GM21619 (cell line): ENCODE measurements around the gene BICDL2.

Source experiments
- ATAC-seq: cut with Tn5 transposase; IDR thresholded peaks from one replicate; pipeline ENCODE4 v1.9.1; 2021; ENCODE audit not compliant: unreplicated experiment

BICDL2 gene

DNA sequence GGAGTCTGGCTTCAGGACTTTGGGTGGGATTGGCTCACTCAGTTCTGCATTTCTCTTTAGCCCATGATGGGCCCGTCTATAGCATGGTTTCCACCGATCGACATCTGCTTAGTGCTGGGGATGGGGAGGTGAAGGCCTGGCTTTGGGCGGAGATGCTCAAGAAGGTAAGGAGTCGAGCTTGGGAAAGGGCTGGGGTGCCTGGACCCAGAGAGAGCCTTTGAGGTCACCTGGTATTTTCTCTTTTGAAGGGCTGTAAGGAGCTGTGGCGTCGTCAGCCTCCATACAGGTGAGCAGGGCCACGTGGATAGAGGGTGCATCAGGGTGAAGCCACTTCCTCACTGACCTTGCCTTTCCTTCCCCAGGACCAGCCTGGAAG lies 10.8 kb downstream of the BICDL2 start:
- ATAC-seq: no peak

DNA sequence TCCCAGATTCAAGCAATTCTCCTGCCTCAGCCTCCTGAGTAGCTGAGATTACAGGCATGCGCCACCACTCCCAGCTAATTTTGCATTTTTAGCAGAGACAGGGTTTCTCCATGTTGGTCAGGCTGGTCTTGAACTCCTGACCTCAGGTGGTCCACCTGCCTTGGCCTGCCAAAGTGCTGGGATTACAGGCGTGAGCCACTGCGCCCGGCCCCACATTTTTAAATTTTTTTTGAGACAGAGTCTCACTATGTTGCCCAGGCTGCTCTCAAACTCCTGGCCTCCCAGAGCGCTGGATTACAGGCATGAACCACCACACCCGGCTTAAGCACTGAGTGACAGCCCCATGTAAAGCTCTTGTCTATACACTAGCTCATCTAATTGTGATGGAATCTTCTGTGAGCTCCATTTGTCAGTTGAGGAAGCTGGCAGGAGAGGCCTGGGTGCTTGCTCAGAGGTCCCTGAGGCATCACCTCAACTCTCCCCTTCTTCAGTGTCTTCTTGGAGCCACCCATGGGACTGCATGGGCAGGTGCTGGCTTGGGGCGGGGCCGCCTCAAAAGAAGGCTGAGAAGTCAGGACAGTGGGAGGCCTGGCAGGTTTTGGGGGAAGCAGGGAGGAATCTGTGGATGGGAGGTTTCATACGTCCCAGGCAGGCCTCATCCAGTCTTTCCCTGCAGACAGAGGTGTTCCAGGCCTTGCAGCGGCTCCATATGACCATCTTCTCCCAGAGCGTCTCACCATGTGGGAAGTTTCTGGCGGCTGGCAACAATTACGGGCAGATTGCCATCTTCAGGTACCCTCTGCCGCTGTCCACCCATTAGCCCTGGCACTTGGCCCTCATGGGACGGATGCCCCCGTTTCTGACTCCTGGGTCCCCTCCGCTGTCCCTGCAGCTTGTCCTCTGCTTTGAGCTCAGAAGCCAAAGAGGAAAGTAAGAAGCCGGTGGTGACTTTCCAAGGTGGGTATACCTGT lies 11.4 kb downstream of the BICDL2 start:
- no peak for ATAC-seq

DNA sequence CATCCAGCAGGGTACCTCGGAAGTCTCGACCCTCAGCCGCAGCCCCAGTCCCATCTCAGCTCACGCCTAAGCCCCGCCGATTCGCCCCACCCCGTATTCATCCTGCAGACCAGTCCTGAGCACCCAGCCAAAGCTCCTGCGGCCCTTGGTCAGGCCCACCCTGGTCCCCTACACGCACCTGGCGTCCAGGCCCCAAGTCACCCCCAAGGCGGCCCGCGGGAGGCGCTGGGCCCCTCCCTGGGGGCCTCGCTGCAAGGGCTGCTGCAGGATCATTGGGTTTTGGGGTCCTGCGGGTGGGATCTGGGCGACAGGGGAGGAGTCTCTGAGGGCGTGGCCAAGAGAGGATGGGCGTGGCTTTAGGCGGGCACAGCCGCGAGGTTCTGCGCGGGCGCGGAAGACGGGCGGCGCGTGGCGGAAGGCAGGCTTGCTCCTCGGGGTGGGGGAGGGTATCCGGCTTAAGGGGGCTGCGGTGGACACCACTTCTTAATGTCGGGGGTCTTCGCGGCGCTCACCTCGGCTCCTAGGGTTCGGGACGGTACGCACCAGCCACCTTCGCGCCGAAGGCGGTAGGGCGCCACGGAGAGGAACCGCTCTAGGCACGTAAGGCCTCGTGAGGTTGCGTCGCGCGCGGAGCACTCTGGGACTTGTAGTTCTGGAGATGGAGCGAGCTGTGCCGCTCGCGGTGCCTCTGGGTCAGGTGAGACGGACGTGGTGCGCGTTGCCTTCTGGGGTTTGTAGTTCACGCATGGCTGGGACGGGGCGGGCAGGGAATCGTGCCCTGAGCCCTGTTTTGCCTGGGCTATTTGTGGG lies 12.9 kb downstream of the BICDL2 start, which contains the start of the genes HCFC1R1 and THOC6:
HCFC1R1 (minus strand) TSS at position 274 of the 810 bp plus-strand sequence; CDS start at position 273, 1 bp downstream.
THOC6 (plus strand) TSS at position 367 of the 810 bp plus-strand sequence; CDS start at position 659, 292 bp downstream.
- peak; percentile 63 for ATAC-seq

DNA sequence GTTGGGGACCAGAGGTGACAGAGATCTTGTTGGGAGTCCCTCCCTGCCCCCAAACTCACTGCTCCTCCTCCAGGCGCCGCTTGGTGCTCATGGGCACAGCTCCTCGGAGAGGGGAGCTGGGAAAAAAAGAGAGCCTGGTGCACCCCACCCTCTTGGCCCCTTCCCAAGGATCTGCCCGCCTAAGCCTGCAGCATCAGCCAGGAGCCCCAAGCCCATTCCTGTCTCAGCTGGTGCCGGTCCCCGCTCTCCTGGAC lies 13.4 kb downstream of the BICDL2 start:
- ATAC-seq: no peak

DNA sequence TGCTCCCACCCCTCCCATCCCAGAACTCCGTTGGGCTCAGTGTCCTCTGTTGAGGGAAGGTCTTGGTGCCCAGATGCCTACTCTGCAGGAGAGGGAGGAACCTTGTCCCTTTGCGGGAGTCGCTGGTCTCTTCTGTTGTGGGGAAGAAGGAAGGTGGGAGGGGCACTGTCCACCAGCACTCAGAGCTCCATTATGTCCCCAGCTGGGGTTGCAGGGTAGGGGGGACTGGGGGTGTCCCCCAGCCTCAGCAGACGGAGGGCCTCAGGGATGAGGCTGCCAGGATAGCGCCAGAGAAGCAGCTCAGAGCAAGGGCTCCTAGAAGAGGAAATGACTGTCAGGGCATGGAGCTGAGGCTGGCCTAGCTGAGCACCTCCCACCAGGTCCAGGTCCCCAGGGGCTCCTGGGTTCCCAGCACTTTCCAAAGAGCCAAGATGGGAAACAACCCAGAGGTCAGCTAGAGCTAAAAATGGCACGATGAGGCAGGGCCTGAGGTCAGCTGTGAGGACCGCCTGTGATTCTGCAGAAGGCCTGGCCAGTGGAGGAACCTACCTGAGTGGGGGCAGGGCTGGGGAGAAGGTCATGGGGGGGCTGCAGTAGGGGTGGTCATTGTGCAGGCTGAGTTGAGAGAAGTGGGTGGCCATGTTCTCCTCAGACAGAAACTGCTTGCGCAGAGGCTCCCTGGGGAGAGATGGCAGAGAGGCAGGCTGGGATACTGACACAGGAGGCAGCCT lies 13.9 kb downstream of the BICDL2 start:
- no peak for ATAC-seq

DNA sequence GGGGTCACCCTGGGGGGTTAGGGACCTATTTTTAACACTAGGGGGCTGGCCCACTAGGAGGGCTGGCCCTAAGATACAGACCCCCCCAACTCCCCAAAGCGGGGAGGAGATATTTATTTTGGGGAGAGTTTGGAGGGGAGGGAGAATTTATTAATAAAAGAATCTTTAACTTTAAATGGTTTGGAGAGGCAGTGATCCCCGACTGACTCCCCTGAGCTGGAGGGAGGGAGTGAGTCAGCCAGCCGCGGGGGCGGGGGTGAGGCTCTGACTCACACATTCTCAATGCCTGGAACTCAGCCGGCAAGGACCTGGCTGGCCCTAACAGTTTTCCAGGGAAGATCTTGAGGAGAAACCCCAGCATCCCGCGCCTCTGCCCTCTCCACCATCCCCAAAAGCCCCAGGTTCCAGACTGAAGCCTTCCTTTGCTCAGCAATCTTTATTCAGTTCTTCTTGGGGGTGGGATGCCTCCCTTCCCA lies 14.5 kb downstream of the BICDL2 start:
- no peak for ATAC-seq

DNA sequence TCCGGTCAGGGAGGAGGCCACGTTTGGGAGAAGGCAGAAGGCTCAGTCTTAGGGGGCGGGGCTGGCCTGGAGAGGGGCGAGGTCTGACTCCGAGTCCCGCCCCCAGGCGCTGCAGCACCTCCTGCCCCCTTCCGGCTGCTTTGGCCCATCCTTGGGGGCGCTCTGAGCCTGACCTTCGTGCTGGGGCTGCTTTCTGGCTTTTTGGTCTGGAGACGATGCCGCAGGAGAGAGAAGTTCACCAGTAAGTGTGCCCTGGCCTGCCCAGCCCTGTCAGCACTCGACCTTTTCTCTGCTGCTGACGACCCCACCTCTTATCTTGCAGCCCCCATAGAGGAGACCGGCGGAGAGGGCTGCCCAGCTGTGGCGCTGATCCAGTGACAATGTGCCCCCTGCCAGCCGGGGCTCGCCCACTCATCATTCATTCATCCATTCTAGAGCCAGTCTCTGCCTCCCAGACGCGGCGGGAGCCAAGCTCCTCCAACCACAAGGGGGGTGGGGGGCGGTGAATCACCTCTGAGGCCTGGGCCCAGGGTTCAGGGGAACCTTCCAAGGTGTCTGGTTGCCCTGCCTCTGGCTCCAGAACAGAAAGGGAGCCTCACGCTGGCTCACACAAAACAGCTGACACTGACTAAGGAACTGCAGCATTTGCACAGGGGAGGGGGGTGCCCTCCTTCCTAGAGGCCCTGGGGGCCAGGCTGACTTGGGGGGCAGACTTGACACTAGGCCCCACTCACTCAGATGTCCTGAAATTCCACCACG lies 15.1 kb downstream of the BICDL2 start:
- no peak for ATAC-seq

DNA sequence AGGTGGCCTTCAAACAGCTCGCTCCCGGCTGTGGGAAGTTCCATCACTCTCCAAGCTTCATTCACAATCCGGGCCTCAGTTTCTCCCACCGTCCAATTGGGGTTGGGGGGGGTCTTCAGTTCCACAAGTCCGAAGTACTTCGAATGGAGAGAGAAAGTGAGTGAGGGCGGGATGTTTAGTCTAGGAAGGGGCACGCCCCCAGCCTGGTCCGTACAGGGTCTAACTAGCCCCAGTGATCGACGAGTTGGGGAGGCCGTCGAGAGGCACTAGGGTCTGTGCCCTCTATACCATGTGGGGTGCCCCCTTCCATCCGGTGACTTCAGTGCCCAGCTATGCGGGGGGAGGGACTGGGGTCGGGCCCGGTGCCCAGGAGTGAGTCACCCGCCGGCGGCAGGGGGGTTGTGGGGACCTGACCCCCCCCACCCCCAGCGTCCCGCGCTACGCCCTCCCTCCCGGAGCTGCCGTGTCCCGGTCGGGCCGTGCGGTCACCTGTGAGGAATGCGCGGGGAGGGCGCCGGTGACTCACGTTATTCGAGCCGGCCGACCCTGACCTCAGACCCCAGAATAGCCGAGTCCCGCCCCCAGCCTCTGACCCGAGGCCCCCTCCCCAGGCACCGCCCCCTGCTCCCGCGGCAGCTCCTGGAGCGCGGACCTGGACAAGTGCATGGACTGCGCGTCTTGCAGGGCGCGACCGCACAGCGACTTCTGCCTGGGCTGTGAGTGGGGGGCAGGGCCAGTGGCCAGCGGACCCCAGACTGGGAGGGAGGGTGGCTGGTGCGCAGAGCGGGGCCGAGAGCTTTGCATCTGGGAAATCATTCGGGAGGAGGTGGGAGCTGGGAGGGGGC lies 15.9 kb downstream of the BICDL2 start:
- ATAC-seq: no peak

DNA sequence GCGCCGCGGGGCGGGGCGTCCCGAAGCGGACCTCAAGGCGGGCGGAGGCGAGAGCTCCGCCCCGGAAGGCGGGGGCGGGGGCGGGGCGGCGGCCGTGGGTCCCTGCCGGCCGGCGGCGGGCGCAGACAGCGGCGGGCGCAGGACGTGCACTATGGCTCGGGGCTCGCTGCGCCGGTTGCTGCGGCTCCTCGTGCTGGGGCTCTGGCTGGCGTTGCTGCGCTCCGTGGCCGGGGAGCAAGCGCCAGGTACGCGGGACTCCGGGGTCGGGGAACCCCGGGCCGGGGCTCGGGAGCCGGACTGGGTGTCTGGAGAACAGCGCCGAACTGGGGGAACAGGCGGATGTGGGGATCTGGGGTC lies 16.5 kb downstream of the BICDL2 start, which contains the start of gene TNFRSF12A:
TNFRSF12A (plus strand) TSS at position 122 of the 357 bp plus-strand sequence; CDS start at position 152, 30 bp downstream.
- ATAC-seq: no peak

DNA sequence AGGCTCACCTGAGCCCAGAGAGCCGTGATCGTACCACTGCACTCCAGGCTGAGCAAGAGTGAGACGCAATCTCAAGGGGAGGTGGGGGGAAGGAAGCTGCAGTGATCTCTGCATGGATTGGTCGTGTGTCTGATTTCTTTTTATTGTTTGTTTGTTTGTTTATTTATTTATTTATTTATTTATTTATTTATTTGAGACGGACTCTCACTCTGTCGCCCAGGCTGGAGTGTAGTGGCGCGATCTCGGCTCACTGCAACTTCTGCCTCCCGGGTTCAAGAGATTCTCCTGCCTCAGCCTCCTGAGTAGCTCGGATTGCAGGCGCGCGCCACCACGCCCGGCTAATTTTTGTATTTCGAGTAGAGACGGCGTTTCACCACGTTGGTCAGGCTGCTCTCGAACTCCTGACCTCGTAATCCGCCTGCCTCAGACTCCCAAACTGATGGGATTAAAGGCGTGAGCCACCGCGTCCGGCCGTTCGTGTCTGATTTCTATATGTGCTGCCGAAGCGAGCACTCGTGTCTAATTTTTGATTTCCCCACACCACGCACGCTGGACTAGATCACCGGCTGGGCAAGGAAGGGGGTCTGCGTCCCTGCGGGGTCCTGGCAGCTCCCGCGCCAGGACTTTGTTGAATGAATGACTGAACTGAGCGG lies 17.0 kb downstream of the BICDL2 start:
- no peak for ATAC-seq

DNA sequence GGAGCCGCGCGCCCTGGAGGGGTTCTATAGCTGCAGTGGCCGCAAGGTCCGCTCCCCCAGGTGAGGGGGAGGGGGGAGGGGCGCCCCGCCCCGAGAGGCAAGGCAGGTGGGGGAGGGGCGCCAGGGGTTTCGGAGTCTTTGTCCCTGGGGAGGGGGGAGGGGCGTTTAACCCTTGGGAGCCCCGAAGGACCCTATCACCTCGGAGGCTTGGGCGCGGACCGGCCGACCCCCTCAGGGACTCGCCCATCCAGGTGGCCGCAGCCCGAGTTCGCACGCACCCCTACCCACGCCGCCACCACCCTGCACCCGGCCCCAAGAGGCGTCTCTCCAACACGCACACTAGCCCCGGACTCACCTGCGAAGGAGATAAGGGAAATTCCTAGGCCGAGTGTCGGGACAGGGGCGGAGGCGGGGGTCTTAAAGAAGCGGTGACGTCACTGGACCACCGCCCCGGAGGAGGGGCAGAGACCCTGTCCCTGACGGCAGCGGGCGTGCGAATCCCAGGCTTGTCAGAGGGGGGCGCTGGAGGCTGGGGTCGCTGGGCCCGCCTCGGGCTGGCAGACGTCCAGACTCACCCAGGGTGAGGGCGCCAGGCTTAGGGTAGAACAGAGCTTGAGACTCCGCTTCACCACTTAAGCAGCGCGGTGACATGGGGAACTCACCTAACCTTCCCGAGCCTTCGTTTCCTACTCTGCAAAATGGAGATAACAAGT lies 18.8 kb downstream of the BICDL2 start, which contains the start of gene CLDN6:
CLDN6 (minus strand) TSS at position 390 of the 713 bp plus-strand sequence. CDS start 2,162 bp downstream, outside the sequence.
- ATAC-seq: no peak

DNA sequence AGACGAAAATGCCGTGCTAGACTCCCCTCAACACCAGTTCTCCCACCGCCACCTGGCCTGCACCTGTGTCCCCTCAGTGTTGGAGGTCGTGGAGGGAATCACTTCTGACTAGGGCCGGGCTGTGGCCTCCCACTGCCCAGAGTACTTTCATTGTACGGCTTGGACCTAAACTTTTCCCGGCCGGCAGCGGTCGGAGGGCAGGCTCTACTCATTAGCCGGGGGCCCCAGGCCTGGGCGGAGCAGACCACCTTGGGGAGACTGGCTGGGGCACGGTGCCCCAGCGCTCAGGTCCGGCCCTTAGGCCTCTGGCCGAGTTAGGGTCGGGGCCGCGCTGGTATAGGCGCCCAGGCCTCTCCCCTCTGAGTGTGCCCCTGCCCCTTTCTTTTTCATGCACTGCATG lies 19.4 kb downstream of the BICDL2 start:
- no peak for ATAC-seq

DNA sequence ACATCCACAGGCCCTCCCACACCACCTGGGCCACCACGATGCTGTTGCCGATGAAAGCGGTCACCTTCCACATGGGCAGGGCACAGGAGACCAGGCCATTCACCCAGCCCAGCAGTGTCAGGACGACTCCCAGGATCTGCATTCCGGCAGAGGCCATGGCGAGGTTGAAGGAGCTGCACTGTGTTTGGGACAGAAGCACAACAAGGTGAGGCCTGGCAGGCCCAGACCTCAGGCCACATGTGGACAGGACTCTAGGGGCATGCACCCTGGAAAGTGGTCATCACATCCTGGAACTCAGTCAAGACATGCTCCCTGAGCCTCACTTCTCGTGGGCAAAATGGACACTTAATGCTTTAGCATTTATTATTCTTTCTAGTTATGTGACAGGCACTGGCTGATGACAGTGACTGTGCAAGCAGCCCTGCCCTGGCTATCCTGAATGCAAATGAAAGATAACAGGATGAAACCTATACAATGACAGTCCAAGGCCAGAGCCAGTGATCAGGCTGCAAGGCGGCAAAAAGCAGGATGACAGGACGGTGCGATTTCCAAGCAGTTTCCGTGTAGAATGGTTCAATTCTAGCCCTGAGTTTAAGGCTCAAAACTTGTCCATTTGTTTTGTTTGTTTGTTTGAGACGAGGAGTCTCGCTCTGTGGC lies 20.8 kb downstream of the BICDL2 start:
- ATAC-seq: no peak

DNA sequence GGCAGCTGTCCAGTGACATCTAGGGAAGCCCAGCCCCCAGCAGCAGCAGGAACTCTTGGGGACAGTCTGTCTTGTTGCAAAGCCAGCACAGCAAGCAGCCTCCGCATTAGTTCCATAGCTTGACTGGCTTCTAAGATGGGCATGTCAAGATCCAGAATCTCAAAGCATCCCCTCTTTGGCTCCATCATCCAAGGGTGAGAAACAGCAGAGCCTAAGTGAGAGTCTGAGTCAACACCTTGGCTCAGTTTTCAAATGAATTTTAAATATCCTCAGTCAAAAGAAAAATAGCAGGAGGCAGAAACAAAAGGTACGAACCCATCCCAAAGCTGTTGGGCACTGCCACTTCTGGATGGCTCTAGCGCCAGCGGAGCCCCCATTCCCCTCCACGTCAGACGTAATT lies 21.8 kb downstream of the BICDL2 start:
- ATAC-seq: no peak

DNA sequence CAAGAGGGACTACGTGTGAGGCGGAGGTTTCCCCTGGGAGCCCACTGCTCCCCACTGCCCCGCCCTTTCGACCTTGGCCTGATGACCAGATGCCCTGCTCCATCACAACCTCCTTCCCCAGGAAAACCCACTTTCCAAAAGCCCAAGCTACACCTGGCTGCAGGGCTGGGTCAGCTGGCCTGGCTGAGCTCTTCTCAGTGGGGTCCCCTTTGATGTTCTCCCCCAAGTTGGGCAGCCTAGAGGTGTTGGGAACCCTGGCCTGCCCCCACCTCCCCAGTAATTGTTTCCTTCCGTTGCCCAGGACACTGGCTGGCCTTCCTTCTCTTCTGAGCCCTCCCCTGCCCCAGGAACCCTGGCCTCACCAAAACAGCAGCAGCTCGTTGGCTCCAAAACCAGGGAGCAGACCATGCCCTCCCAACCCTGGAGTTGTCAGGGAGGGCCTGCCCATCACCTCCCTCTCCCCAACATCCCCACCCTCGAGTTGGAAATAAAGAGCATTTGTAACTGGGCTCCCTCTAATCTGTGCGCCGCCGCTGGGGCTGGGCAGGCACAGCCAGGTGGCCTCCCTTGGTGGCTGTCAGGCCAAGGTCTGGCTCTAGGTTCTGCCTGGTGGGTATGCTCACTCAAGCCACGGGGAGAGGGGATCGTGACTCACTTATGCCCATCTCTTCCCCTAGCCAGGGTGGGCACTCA lies 22.6 kb downstream of the BICDL2 start:
- ATAC-seq: no peak

DNA sequence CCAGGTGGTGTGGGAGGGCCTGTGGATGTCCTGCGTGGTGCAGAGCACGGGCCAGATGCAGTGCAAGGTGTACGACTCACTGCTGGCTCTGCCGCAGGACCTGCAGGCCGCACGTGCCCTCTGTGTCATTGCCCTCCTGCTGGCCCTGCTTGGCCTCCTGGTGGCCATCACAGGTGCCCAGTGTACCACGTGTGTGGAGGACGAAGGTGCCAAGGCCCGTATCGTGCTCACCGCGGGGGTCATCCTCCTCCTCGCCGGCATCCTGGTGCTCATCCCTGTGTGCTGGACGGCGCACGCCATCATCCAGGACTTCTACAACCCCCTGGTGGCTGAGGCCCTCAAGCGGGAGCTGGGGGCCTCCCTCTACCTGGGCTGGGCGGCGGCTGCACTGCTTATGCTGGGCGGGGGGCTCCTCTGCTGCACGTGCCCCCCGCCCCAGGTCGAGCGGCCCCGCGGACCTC lies 23.2 kb downstream of the BICDL2 start:
- ATAC-seq: no peak

DNA sequence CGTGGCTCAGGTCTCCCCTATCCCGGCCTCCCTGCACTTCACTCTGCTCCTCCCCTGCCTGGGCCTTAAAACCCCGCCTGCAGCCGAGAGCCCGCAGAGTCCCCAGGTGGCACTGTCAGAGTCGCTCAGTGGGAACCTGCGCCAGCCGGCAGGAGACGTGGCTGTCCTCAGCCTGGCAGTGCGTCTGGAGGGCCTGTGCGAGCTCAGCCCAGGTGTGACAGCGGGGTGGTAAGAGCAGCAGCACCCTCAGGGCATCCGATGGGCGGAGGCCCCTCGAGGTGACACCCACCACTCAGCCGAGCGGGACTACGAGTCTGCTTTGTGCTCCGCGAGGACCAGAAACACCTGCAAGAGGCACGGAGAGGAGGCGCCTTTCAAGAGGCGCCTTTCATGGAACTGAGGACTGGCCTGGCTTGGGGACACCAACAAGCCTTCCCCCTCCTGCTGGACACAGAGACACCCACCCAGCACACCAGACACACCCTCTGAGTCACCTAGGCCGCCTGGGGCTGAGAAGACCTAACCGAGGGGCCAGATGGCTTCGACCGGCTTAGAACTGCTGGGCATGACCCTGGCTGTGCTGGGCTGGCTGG lies 23.8 kb downstream of the BICDL2 start, which contains the start of gene CLDN9:
CLDN9 (plus strand) TSS at position 96 of the 593 bp plus-strand sequence; CDS start at position 536, 440 bp downstream.
- no peak for ATAC-seq
